ENCODE data around the gene KLHDC7A. TPM values are rescaled to one million over a fixed set of nuclear protein-coding genes. Genes with fewer than 3 reads are reported as not detected.

The KLHDC7A gene
- total RNA-seq, 1 donor from 2014 or later, result not detected

- intact Hi-C loops (cut with micrococcal nuclease), result no loop called here
- no peak overlapping the region for H3K27ac Mint-ChIP-seq
Observed at GRCh38 chr1:18481190-18481920, 625 bp downstream of the KLHDC7A start.

GRCh38 chr1:18481921-18482701, 1.4 kb downstream of the KLHDC7A start:
- intact Hi-C loops (cut with micrococcal nuclease), result no loop called here

More at GRCh38 chr1:18481190-18481920, 625 bp downstream of the KLHDC7A start:
- Mint-ChIP-seq H3K4me1 (ENCODE audit: low read depth) (peaks cover 10% of the 10 kb centered on the region), H3K27me3 (ENCODE audit: low read depth) (peaks cover 2% of the 10 kb centered on the region), H3K4me3 (ENCODE audit: low read depth) (no peak overlapping the region), H3K36me3 (ENCODE audit: low read depth) (no peaks in the 10 kb centered on the region), H3K9me3 (no peaks in the 10 kb centered on the region)
- no peak for DNase-seq (ENCODE audit: low spot score)

GRCh38 chr1:18482721-18483425, 2.1 kb downstream of the KLHDC7A start:
- intact Hi-C loops (cut with micrococcal nuclease), result no loop called here
- no peak for DNase-seq (ENCODE audit: low spot score)
- Mint-ChIP-seq H3K4me1 (ENCODE audit: low read depth) (peaks cover 10% of the 10 kb centered on the region), H3K9me3 (no peaks in the 10 kb centered on the region), H3K27me3 (ENCODE audit: low read depth) (peaks cover 2% of the 10 kb centered on the region), H3K4me3 (ENCODE audit: low read depth) (no peak overlapping the region), H3K27ac (no peak overlapping the region), H3K36me3 (ENCODE audit: low read depth) (no peaks in the 10 kb centered on the region)

More at GRCh38 chr1:18481921-18482701, 1.4 kb downstream of the KLHDC7A start:
- Mint-ChIP-seq H3K27me3 (ENCODE audit: low read depth) (peaks cover 2% of the 10 kb centered on the region), H3K36me3 (ENCODE audit: low read depth) (no peaks in the 10 kb centered on the region), H3K4me1 (ENCODE audit: low read depth) (peaks cover 10% of the 10 kb centered on the region), H3K27ac (no peak overlapping the region), H3K4me3 (ENCODE audit: low read depth) (no peak overlapping the region), H3K9me3 (no peaks in the 10 kb centered on the region)
- DNase-seq (ENCODE audit: low spot score), result no peak

- H3K27ac Mint-ChIP-seq, result no peak overlapping the region
- intact Hi-C loops (cut with micrococcal nuclease), result no loop called here
- H3K36me3 Mint-ChIP-seq (ENCODE audit: low read depth), result no peaks in the 10 kb centered on the region
- no peaks in the 10 kb centered on the region for H3K27me3 Mint-ChIP-seq (ENCODE audit: low read depth)
- DNase-seq (ENCODE audit: low spot score), result no peak
- peaks cover 6% of the 10 kb centered on the region for H3K4me1 Mint-ChIP-seq (ENCODE audit: low read depth)
- no peak overlapping the region for H3K4me3 Mint-ChIP-seq (ENCODE audit: low read depth)
- H3K9me3 Mint-ChIP-seq, result no peaks in the 10 kb centered on the region
Observed at GRCh38 chr1:18484276-18484675, 3.5 kb downstream of the KLHDC7A start.

GRCh38 chr1:18484721-18485120, 4.0 kb downstream of the KLHDC7A start:
- no peak overlapping the region for H3K4me3 Mint-ChIP-seq (ENCODE audit: low read depth)
- H3K36me3 Mint-ChIP-seq (ENCODE audit: low read depth), result no peaks in the 10 kb centered on the region
- H3K9me3 Mint-ChIP-seq, result no peaks in the 10 kb centered on the region
- H3K27me3 Mint-ChIP-seq (ENCODE audit: low read depth), result no peaks in the 10 kb centered on the region
- no peak for DNase-seq (ENCODE audit: low spot score)
- H3K27ac Mint-ChIP-seq, result no peak overlapping the region
- intact Hi-C loops (cut with micrococcal nuclease), result no loop called here
- peaks cover 2% of the 10 kb centered on the region for H3K4me1 Mint-ChIP-seq (ENCODE audit: low read depth)

GRCh38 chr1:18485227-18485626, 4.5 kb downstream of the KLHDC7A start:
- H3K27ac Mint-ChIP-seq, result no peak overlapping the region
- no peak overlapping the region for H3K4me3 Mint-ChIP-seq (ENCODE audit: low read depth)
- H3K27me3 Mint-ChIP-seq (ENCODE audit: low read depth), result no peaks in the 10 kb centered on the region
- H3K4me1 Mint-ChIP-seq (ENCODE audit: low read depth), result no peaks in the 10 kb centered on the region
- no peaks in the 10 kb centered on the region for H3K9me3 Mint-ChIP-seq
- intact Hi-C loops (cut with micrococcal nuclease), result no loop called here
- H3K36me3 Mint-ChIP-seq (ENCODE audit: low read depth), result no peaks in the 10 kb centered on the region
- no peak for DNase-seq (ENCODE audit: low spot score)

GRCh38 chr1:18486195-18486594, 5.5 kb downstream of the KLHDC7A start:
- H3K9me3 Mint-ChIP-seq, result no peaks in the 10 kb centered on the region
- no peaks in the 10 kb centered on the region for H3K27me3 Mint-ChIP-seq (ENCODE audit: low read depth)
- no peak overlapping the region for H3K27ac Mint-ChIP-seq
- intact Hi-C loops (cut with micrococcal nuclease), result no loop called here
- H3K36me3 Mint-ChIP-seq (ENCODE audit: low read depth), result no peaks in the 10 kb centered on the region
- DNase-seq (ENCODE audit: low spot score), result no peak
- H3K4me1 Mint-ChIP-seq (ENCODE audit: low read depth), result peaks cover 1% of the 10 kb centered on the region
- H3K4me3 Mint-ChIP-seq (ENCODE audit: low read depth), result no peak overlapping the region

- no peak for DNase-seq (ENCODE audit: low spot score)
- H3K27ac Mint-ChIP-seq, result no peak overlapping the region
- peaks cover 2% of the 10 kb centered on the region for H3K4me1 Mint-ChIP-seq (ENCODE audit: low read depth)
- H3K27me3 Mint-ChIP-seq (ENCODE audit: low read depth), result no peaks in the 10 kb centered on the region
- no peak overlapping the region for H3K4me3 Mint-ChIP-seq (ENCODE audit: low read depth)
- no peaks in the 10 kb centered on the region for H3K9me3 Mint-ChIP-seq
- H3K36me3 Mint-ChIP-seq (ENCODE audit: low read depth), result no peaks in the 10 kb centered on the region
- intact Hi-C loops (cut with micrococcal nuclease), result no loop called here
Observed at GRCh38 chr1:18489417-18490143, 8.8 kb downstream of the KLHDC7A start.

- H3K4me3 Mint-ChIP-seq (ENCODE audit: low read depth), result no peak overlapping the region
- no peak overlapping the region for H3K27ac Mint-ChIP-seq
- H3K27me3 Mint-ChIP-seq (ENCODE audit: low read depth), result no peaks in the 10 kb centered on the region
- DNase-seq (ENCODE audit: low spot score), result no peak
- H3K4me1 Mint-ChIP-seq (ENCODE audit: low read depth), result peaks cover 2% of the 10 kb centered on the region
- intact Hi-C loops (cut with micrococcal nuclease), result no loop called here
- H3K36me3 Mint-ChIP-seq (ENCODE audit: low read depth), result no peaks in the 10 kb centered on the region
- no peaks in the 10 kb centered on the region for H3K9me3 Mint-ChIP-seq
Observed at GRCh38 chr1:18491168-18491567, 10.4 kb downstream of the KLHDC7A start.

- intact Hi-C loops (cut with micrococcal nuclease), result no loop called here
- Mint-ChIP-seq H3K36me3 (ENCODE audit: low read depth) (no peaks in the 10 kb centered on the region), H3K4me1 (ENCODE audit: low read depth) (peaks cover 2% of the 10 kb centered on the region), H3K4me3 (ENCODE audit: low read depth) (no peak overlapping the region), H3K9me3 (no peaks in the 10 kb centered on the region), H3K27me3 (ENCODE audit: low read depth) (no peaks in the 10 kb centered on the region), H3K27ac (no peak overlapping the region)
- DNase-seq (ENCODE audit: low spot score), result no peak
Observed at GRCh38 chr1:18494304-18494703, 13.6 kb downstream of the KLHDC7A start.

- Mint-ChIP-seq H3K9me3 (no peaks in the 10 kb centered on the region), H3K27ac (no peak overlapping the region), H3K36me3 (ENCODE audit: low read depth) (no peaks in the 10 kb centered on the region), H3K4me3 (ENCODE audit: low read depth) (no peak overlapping the region), H3K27me3 (ENCODE audit: low read depth) (no peaks in the 10 kb centered on the region), H3K4me1 (ENCODE audit: low read depth) (peaks cover 2% of the 10 kb centered on the region)
- DNase-seq (ENCODE audit: low spot score), result no peak
- intact Hi-C loops (cut with micrococcal nuclease), result no loop called here
Observed at GRCh38 chr1:18495635-18496034, 14.9 kb downstream of the KLHDC7A start.

- intact Hi-C loops (cut with micrococcal nuclease), result no loop called here
- Mint-ChIP-seq H3K4me1 (ENCODE audit: low read depth) (peaks cover 2% of the 10 kb centered on the region), H3K36me3 (ENCODE audit: low read depth) (no peaks in the 10 kb centered on the region), H3K4me3 (ENCODE audit: low read depth) (no peak overlapping the region), H3K27me3 (ENCODE audit: low read depth) (no peaks in the 10 kb centered on the region), H3K9me3 (no peaks in the 10 kb centered on the region), H3K27ac (no peak overlapping the region)
- no peak for DNase-seq (ENCODE audit: low spot score)
Observed at GRCh38 chr1:18496056-18496455, 15.3 kb downstream of the KLHDC7A start.
